Upper lobe of right lung (tissue), 1 donor: Measurements from ENCODE around the gene TUT7. TPM values are rescaled to one million over a fixed set of nuclear protein-coding genes. Genes with fewer than 3 reads are reported as not detected.

ENCODE experiments used
- ATAC-seq: fragments of 200-7000 bp; cut with Tn5 transposase; one replicate; pipeline ENCODE4 v1.9.1; 2020; ENCODE audit warnings: mild to moderate bottlenecking, moderate library complexity
- DNase-seq: peaks from one replicate; pipeline ENCODE4 v3.0.0-alpha.2; 2020
- H3K27ac ChIP-seq: fragments of 200-600 bp; one replicate; pipeline ENCODE4 v1.8.0; 2022
- H3K27me3 ChIP-seq: fragments of 200-600 bp; one replicate; pipeline ENCODE4 v1.8.0; 2022; ENCODE audit warnings: mild to moderate bottlenecking
- H3K36me3 ChIP-seq: fragments of 200-600 bp; one replicate; pipeline ENCODE4 v1.8.0; 2022
- H3K4me1 ChIP-seq: fragments of 200-600 bp; one replicate; pipeline ENCODE4 v1.8.0; 2022
- H3K4me3 ChIP-seq: fragments of 200-600 bp; one replicate; pipeline ENCODE4 v1.8.0; 2022; ENCODE audit warnings: mild to moderate bottlenecking
- H3K9me3 ChIP-seq: fragments of 200-600 bp; one replicate; pipeline ENCODE4 v1.8.0; 2022
- intact Hi-C: fragments of 100-400 bp; cut with DNase I; formaldehyde crosslinking; loops from one replicate; pipeline ENCODE4 v1.11.0; 2022
- total RNA-seq: library from RNA; stranded (reverse); fragmentation: NEBNext Ultra II Directional; extraction: Animal tissue kit (Norgen Biotek cat#: 25700); gene quantifications from one replicate; pipeline ENCODE4 v1.2.1, GENCODE V29; 2021
- TF ChIP-seq, protein P1 (sequence below): fragments of 200-600 bp; IDR thresholded peaks from one replicate; pipeline ENCODE4 v1.8.0; 2022; ENCODE audit warnings: antibody characterized with exemption
- donor health status: DM: no; HTN: yes; CAD: no; lungs with severe emphysema.

The TUT7 gene
- total RNA-seq, 1 donor from 2014 or later: 34.1 TPM

DNA sequence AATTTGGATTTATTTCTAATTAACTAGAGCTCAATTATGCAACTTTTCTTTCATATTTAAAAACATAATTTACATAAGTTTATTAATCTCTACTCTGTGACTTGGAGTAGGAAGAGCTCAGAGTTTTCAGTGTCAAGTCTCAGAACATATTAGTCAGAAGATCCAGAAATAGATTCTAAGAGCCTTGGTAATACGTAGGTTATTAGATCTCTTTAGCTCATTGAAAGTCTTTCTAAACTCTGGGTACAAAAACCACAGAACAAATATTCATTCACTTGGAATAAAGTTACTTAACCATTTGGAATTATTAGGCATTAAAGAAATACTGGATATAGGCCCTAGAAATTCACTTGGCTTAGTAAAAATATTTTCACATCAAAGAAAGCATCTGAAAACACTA lies 45.5 kb downstream of the TUT7 start:
- TF ChIP-seq, protein P1, sequence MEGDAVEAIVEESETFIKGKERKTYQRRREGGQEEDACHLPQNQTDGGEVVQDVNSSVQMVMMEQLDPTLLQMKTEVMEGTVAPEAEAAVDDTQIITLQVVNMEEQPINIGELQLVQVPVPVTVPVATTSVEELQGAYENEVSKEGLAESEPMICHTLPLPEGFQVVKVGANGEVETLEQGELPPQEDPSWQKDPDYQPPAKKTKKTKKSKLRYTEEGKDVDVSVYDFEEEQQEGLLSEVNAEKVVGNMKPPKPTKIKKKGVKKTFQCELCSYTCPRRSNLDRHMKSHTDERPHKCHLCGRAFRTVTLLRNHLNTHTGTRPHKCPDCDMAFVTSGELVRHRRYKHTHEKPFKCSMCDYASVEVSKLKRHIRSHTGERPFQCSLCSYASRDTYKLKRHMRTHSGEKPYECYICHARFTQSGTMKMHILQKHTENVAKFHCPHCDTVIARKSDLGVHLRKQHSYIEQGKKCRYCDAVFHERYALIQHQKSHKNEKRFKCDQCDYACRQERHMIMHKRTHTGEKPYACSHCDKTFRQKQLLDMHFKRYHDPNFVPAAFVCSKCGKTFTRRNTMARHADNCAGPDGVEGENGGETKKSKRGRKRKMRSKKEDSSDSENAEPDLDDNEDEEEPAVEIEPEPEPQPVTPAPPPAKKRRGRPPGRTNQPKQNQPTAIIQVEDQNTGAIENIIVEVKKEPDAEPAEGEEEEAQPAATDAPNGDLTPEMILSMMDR: no peak
- Histone ChIP-seq H3K27me3 (no peaks in the 10 kb centered on the region), H3K27ac (no peak overlapping the region), H3K36me3 (peaks cover 85% of the 10 kb centered on the region), H3K9me3 (no peaks in the 10 kb centered on the region), H3K4me3 (no peak overlapping the region), H3K4me1 (no peaks in the 10 kb centered on the region)
- intact Hi-C loops: no loop called here
- ATAC-seq: no peak
- no peak for DNase-seq

GRCh38 chr9:86304236-86304730 lies 49.9 kb downstream of the TUT7 start:
- ATAC-seq: no peak
- no peak for DNase-seq
- H3K36me3 ChIP-seq: peaks cover 100% of the 10 kb centered on the region
- H3K4me3 ChIP-seq: no peak overlapping the region
- H3K4me1 ChIP-seq: no peaks in the 10 kb centered on the region
- no peak overlapping the region for H3K27ac ChIP-seq
- H3K27me3 ChIP-seq: no peaks in the 10 kb centered on the region
- H3K9me3 ChIP-seq: no peaks in the 10 kb centered on the region
- TF ChIP-seq, protein P1: no peak
- intact Hi-C loops: no loop called here

DNA sequence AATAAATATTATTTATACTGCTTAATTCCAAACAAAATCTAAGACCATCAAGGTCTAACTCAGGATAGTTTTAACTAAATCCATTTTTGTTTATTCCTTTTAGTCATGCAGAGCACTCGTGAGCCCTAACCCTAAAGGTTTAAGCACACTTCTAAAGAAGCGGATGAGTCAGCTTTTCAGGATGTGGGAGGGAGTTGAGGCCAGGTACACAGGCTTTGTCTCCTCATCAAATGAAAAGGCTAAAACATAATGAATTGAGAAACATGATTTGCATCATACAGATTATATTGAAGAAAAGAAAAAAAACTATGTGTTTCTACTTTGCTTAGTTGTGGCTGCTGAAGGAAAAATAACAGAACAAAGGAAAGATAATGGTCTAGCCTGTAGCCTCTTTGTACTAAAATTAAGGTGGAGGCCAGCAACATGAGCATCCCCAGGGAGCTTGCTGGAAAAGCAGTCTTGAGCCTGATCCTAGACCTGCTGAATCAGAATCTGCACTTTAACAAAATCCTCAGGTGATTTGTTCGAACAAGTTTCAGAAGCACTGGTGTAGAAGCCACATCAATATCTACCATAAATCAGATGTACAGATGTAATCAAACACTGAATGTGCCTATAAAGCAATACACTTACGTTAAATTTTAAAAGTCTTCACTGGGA lies 50.8 kb downstream of the TUT7 start:
- H3K27ac ChIP-seq: no peak overlapping the region
- intact Hi-C loops: no loop called here
- no peaks in the 10 kb centered on the region for H3K4me1 ChIP-seq
- ATAC-seq: no peak
- H3K27me3 ChIP-seq: no peaks in the 10 kb centered on the region
- H3K36me3 ChIP-seq: peaks cover 100% of the 10 kb centered on the region
- DNase-seq: no peak
- TF ChIP-seq, protein P1: no peak
- H3K4me3 ChIP-seq: no peak overlapping the region
- no peaks in the 10 kb centered on the region for H3K9me3 ChIP-seq

GRCh38 chr9:86301686-86302085 lies 52.5 kb downstream of the TUT7 start:
- H3K4me3 ChIP-seq: no peak overlapping the region
- H3K27ac ChIP-seq: no peak overlapping the region
- H3K4me1 ChIP-seq: no peaks in the 10 kb centered on the region
- TF ChIP-seq, protein P1: no peak
- H3K27me3 ChIP-seq: no peaks in the 10 kb centered on the region
- intact Hi-C loops: no loop called here
- peaks cover 99% of the 10 kb centered on the region for H3K36me3 ChIP-seq
- ATAC-seq (no peak), DNase-seq (no peak)
- H3K9me3 ChIP-seq: no peaks in the 10 kb centered on the region

- no peaks in the 10 kb centered on the region for H3K4me1 ChIP-seq
- H3K36me3 ChIP-seq: peaks cover 98% of the 10 kb centered on the region
- ATAC-seq (no peak), DNase-seq (no peak)
- no peak overlapping the region for H3K27ac ChIP-seq
- no peak overlapping the region for H3K4me3 ChIP-seq
- TF ChIP-seq, protein P1: no peak
- H3K27me3 ChIP-seq: no peaks in the 10 kb centered on the region
- no peaks in the 10 kb centered on the region for H3K9me3 ChIP-seq
- intact Hi-C loops: no loop called here
These were observed 53.5 kb downstream of the TUT7 start for GRCh38 chr9:86300701-86301100.
